Stimulated activated CD4-positive, alpha-beta T cell treated with anti-CD3 and anti-CD28 coated beads, Interleukin-1b, Interleukin-23, amount 100 ng/mL, for 24 hours (primary cell): ENCODE measurements around the gene CACUL1.
"Not testable (repeated sequence)": the region's sequence is repeated elsewhere in the genome, so short reads cannot be mapped to it uniquely, and the experiment has no call there.

Experiments used
- DNase-seq, 4 experiments: peaks; one replicate each; pipeline ENCODE4 v3.0.0-alpha.2; 2020; ENCODE audit warnings: low read depth in 4 of 4, low spot score in 1 of 4

The CACUL1 gene

DNA sequence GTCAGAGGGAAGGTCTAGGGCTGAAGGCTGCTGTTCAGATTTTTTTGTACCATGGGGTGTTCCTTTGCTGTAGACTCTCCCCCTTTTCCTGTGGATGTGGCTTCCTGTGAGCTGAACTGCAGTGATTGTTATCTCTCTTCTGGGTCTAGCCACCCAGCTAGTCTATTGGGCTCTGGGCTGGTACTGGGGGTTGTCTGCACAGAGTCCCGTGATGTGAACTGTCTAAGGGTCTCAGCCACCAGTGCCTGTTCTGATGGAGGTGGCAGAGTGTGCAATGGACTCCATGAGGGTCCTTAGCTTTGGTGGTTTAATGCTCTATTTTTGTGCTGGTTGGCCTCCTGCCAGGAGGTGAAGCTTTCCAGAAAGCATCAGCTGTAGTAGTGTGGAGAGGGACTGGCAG is 96.6 kb downstream of the CACUL1 start:
- DNase-seq, result not testable (repeated sequence)

GRCh38 chr10:118645294-118645693 is 109.5 kb downstream of the CACUL1 start:
- DNase-seq, result not testable (repeated sequence)

DNA sequence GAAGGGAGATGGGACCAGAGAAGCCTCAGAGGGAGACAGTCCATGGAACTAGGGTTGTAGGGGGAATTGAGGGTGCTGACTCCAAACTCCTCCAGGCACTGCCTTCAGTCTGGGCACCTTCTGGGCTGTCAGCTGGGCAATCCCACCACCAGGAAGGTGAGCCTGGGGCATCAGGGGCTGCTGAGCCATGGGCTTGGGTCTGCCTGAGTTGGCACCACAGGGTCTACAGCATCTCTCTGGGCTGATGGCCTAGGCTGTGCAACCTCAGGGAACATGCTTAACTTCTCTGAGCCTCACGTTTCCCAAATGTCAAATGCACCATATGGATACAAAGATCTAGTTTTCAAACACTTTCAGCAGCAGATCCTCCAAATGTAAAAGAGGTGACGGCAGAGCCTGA is 112.5 kb downstream of the CACUL1 start:
- no peak for DNase-seq

DNA sequence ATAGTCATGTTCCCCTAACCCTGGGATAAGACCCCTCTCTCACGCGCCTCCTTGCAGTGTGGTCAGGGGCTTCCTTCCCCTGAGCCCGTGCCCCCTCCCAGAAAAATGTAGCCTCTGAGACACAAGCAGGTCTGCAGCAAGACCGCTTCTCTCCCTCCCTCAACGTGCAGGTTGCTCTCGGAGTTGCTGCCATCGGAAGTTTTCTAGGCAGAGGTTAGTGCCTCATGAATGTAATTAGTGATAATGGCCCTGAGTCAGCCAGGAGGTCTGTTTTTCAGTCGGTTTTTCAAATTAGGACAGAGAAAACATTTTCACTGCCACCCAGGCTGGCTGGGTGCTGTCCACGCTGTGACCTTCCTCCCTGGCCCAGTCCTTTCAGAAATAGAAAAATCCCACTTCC is 116.1 kb downstream of the CACUL1 start:
- no peak for DNase-seq

GRCh38 chr10:118635674-118636402 is 118.9 kb downstream of the CACUL1 start:
- DNase-seq, result no peak

GRCh38 chr10:118633786-118634185 is 121.0 kb downstream of the CACUL1 start:
- no peak for DNase-seq

- DNase-seq, result no peak
Measured at GRCh38 chr10:118629211-118629610, 125.6 kb downstream of the CACUL1 start.

GRCh38 chr10:118628397-118628796 is 126.4 kb downstream of the CACUL1 start:
- no peak for DNase-seq

DNA sequence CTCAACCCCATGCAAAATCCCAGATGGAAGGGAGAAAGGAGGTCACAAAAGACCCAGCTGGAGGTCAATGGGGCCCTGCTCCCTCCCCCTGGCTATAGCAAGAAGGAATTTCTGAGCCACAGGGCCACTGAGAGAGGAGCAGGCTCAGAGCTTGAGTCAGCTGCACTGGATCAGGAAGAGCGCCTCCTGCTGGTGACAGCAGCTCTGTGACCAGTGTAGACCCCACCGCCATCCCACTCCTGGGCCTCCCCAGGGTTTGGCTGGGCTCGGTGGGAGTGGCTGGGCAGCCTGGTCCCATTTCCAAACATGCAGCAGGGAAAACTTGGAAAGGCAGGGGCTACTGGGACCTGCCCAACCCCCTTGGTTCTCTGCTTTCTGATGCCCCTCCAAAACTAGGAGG is 127.8 kb downstream of the CACUL1 start:
- DNase-seq, result no peak
